OCI-LY3 (cell line): ENCODE measurements around the gene IRX3.

ENCODE experiments used
- H2AFZ ChIP-seq: fragments of 200-600, 300-600 bp; shearing (Covaris generic); 2 replicates; pipeline ENCODE4 v1.6.0; 2014; ENCODE audit warnings: antibody characterized with exemption, low read depth, low read length
- H3K27ac ChIP-seq: fragments of 200-600, 300-600 bp; sonication (generic); 2 replicates; pipeline ENCODE4 v1.5.1; 2014; ENCODE audit warnings: mild to moderate bottlenecking, low read length, moderate library complexity, mixed read lengths
- H3K27me3 ChIP-seq: fragments of 200-600, 300-600 bp; sonication (generic); 2 replicates; pipeline ENCODE4 v1.6.1; 2014; ENCODE audit warnings: low read depth, low read length, mixed read lengths
- H3K36me3 ChIP-seq: fragments of 200-600, 300-600 bp; sonication (generic); replicated peaks from 2 replicates; pipeline ENCODE3; 2014; ENCODE audit warnings: low read depth, low read length, mixed read lengths
- H3K4me1 ChIP-seq: fragments of 300-600, 200-600 bp; sonication (generic); 2 replicates; pipeline ENCODE4 v1.6.1; 2014; ENCODE audit warnings: low read length, mixed read lengths
- H3K4me2 ChIP-seq: fragments of 200-600, 300-600 bp; sonication (generic); 2 replicates; pipeline ENCODE4 v1.6.1; 2014; ENCODE audit warnings: low read length, mixed read lengths
- H3K4me3 ChIP-seq: fragments of 300-600, 200-600 bp; sonication (generic); 2 replicates; pipeline ENCODE4 v1.5.1; 2014; ENCODE audit warnings: antibody characterized with exemption, mild to moderate bottlenecking, low read length, moderate library complexity
- H3K79me2 ChIP-seq: fragments of 300-600, 200-600 bp; shearing (Covaris generic); 2 replicates; pipeline ENCODE4 v1.6.1; 2014; ENCODE audit warnings: mild to moderate bottlenecking, low read length, mixed read lengths
- H3K9ac ChIP-seq: fragments of 300-600, 200-600 bp; shearing (Covaris generic); 2 replicates; pipeline ENCODE4 v1.6.0; 2014; ENCODE audit warnings: mild to moderate bottlenecking, low read length, moderate library complexity
- H3K9me3 ChIP-seq: fragments of 200-600, 300-600 bp; shearing (Covaris generic); 2 replicates; pipeline ENCODE4 v1.6.1; 2014; ENCODE audit warnings: low read length, mixed read lengths; ENCODE audit not compliant: insufficient read depth
- H4K20me1 ChIP-seq: fragments of 200-600, 300-600 bp; sonication (generic); 2 replicates; pipeline ENCODE4 v1.6.1; 2016; ENCODE audit warnings: low read length, mixed read lengths; ENCODE audit not compliant: insufficient read depth
- CTCF ChIP-seq: fragments of 200-600, 300-600 bp; sonication (generic); IDR thresholded peaks from 2 replicates; pipeline ENCODE4 v1.5.1; 2014; ENCODE audit warnings: antibody characterized with exemption, low read length, low read depth
- EZH2phosphoT487 ChIP-seq: fragments of 200-600 bp; shearing (Covaris generic); IDR thresholded peaks from 2 replicates; pipeline ENCODE4 v1.6.1; 2018; ENCODE audit warnings: antibody characterized with exemption, mixed run types, low read depth

Gene IRX3

DNA sequence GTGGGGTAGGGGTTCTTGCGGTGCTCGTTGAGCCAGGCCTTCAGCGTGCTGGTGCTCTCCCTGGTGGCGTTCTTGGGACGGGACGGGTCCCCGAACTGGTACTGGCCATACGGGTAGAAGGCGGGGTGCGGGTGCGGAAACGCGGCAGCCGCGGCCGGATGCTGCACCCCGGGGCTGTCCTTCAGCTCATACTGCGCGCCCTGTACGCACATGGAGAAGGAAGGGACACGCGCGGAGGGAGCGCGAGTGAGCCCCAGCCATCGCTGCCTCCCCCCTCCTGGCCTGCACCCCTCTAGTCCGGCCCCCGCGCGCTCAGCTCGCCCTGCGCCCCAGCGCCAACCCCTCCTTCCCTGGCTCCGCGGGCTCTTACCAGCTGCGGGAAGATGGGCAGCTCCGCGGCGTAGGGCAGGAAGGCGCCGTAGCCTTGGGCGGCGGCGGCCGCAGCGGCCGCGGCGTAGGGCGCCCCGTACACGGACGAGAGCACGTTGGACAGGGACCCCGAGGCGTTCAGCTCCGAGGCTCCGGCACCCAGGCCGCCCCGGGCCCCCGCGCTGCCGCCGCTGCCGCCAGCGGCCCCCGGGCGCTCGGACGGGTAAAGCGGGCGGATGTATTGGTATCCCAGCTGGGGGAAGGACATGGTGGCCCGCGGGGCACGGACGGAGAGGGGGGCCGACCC, 1.0 kb downstream of the IRX3 start:
- H3K9ac ChIP-seq, result no peak overlapping the region
- no peaks in the 10 kb centered on the region for H3K36me3 ChIP-seq
- no peak overlapping the region for H3K4me2 ChIP-seq
- TF ChIP-seq CTCF, result no peak
- no peak for TF ChIP-seq EZH2phosphoT487
- H3K79me2 ChIP-seq, result no peaks in the 10 kb centered on the region
- no peaks in the 10 kb centered on the region for H4K20me1 ChIP-seq
- no peak overlapping the region for H3K4me3 ChIP-seq
- no peaks in the 10 kb centered on the region for H3K9me3 ChIP-seq
- H3K27ac ChIP-seq, result no peak overlapping the region
- H2AFZ ChIP-seq, result no peak overlapping the region
- H3K27me3 ChIP-seq, result no peaks in the 10 kb centered on the region
- no peaks in the 10 kb centered on the region for H3K4me1 ChIP-seq

GRCh38 chr16:54284931-54285413, 1.6 kb downstream of the IRX3 start:
- no peak for TF ChIP-seq CTCF
- TF ChIP-seq EZH2phosphoT487, result no peak
- H2AFZ ChIP-seq, result no peak overlapping the region
- H3K27ac ChIP-seq, result no peak overlapping the region
- no peaks in the 10 kb centered on the region for H3K9me3 ChIP-seq
- no peak overlapping the region for H3K9ac ChIP-seq
- no peaks in the 10 kb centered on the region for H3K36me3 ChIP-seq
- H3K4me1 ChIP-seq, result no peaks in the 10 kb centered on the region
- H3K79me2 ChIP-seq, result no peaks in the 10 kb centered on the region
- no peak overlapping the region for H3K4me3 ChIP-seq
- no peaks in the 10 kb centered on the region for H4K20me1 ChIP-seq
- no peaks in the 10 kb centered on the region for H3K27me3 ChIP-seq
- H3K4me2 ChIP-seq, result no peak overlapping the region

DNA sequence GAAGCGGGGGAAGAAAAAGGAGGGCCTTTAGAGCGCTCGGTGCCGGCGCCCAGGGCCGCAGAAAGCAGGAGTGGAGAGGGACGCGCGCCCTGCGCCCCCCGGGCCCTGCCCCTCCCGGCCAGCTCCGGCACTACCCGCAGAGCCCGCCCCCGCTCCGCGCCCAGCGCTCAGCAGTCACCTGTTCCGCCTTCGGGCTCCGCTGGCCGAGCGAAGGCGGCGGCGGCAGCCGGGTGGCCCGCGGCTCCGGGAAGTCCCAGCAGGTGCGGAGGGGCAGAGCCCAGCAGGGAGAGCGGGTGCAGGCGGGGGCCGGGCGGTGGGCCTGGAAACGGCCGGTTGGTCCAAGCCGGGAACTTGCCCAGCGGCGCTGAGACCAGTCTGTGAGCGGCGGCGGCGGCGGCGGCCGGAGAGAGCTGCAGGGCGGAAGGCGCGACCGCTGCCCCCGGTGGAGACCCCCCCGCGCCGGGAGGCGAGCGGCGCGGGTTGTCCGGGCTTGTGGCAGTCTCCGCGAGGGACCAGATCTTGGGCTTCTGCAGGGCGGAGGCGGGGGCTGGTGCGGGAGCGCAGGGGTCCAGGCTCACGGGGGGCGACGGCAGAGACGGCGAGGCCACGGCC, 2.2 kb downstream of the IRX3 start:
- Histone ChIP-seq H3K9me3 (no peaks in the 10 kb centered on the region), H3K4me1 (no peaks in the 10 kb centered on the region), H2AFZ (no peak overlapping the region), H3K4me3 (no peak overlapping the region), H3K27me3 (no peaks in the 10 kb centered on the region), H4K20me1 (no peaks in the 10 kb centered on the region), H3K27ac (no peak overlapping the region), H3K4me2 (no peak overlapping the region), H3K9ac (no peak overlapping the region), H3K36me3 (no peaks in the 10 kb centered on the region), H3K79me2 (no peaks in the 10 kb centered on the region)
- TF ChIP-seq EZH2phosphoT487, result no peak
- TF ChIP-seq CTCF, result no peak

DNA sequence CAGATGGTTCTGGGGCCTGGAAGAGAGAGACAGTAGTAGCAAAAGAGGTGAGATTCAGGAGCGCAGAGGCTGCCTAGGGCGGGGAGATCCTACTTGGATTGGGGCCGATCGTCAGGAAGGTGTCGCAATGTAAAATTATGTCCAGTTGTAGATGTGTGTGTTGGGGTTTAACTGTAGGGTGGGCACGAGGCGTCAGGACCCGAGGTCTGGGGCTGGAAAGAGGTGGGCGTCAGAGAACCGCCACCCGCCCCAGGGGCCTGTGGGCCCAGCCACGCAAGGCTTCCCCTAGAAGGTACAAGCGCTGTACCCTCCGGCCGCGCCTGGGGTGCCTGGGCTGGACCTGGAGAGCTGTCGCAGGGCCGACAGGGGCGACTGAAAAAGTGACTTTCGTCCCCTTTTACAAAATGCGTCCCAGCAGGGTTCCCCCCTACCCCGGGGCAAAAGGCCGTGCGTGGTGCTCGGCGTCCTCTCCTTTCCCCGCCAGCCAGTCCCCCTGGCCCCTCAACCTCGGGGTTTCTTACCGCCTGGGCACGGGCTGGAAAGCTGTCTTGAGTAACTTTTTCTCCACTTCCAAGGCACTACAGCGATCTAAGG, 2.8 kb downstream of the IRX3 start:
- Histone ChIP-seq H3K36me3 (no peaks in the 10 kb centered on the region), H2AFZ (no peak overlapping the region), H3K27me3 (no peaks in the 10 kb centered on the region), H3K9me3 (no peaks in the 10 kb centered on the region), H3K4me1 (no peaks in the 10 kb centered on the region), H3K4me2 (no peak overlapping the region), H3K79me2 (no peaks in the 10 kb centered on the region), H3K27ac (no peak overlapping the region), H4K20me1 (no peaks in the 10 kb centered on the region), H3K4me3 (no peak overlapping the region), H3K9ac (no peak overlapping the region)
- no peak for TF ChIP-seq EZH2phosphoT487
- no peak for TF ChIP-seq CTCF
